CD14-positive monocyte (primary cell): ENCODE measurements around the gene TBC1D25. TPM values are rescaled to one million over a fixed set of nuclear protein-coding genes. Genes with fewer than 3 reads are reported as not detected.

Experiments used
- DNase-seq, 3 donors: peaks; one replicate each; pipeline ENCODE4 v3.0.0-alpha.2; 2011 to 2022
- H2AFZ ChIP-seq: 2 replicates; pipeline ENCODE4 v1.6.0; 2012; ENCODE audit warnings: mild to moderate bottlenecking, low read depth, low read length, inconsistent platforms; ENCODE audit not compliant: insufficient read depth, poor library complexity, severe bottlenecking
- H3K27ac ChIP-seq, 2 donors: 1 replicate in 1 of 2; 2 replicates in 1 of 2; pipeline ENCODE4 v1.5.1; 2012 to 2013; ENCODE audit warnings: low read length in 2 of 2, control low read depth in 1 of 2, inconsistent platforms in 1 of 2, low read depth in 1 of 2, mild to moderate bottlenecking in 1 of 2
- H3K27me3 ChIP-seq, 2 donors: one replicate each; pipeline versions ENCODE4 v1.6.0 to v1.6.1; 2011 to 2013; ENCODE audit warnings: low read length in 2 of 2; ENCODE audit not compliant: control insufficient read depth in 2 of 2, insufficient read depth in 2 of 2
- H3K36me3 ChIP-seq, 2 donors: replicated peaks in 1 of 2; 1 replicate in 1 of 2; 2 replicates in 1 of 2; pipeline versions ENCODE4 v1.5.1 to v1.6.1; 2012 to 2013; ENCODE audit warnings: low read length in 2 of 2, control low read depth in 1 of 2, inconsistent platforms in 1 of 2, mild to moderate bottlenecking in 1 of 2; ENCODE audit not compliant: insufficient read depth in 2 of 2, control insufficient read depth in 1 of 2
- H3K4me1 ChIP-seq, 2 donors: 1 replicate in 1 of 2; 2 replicates in 1 of 2; pipeline versions ENCODE4 v1.5.1 to v1.6.1; 2012 to 2013; ENCODE audit warnings: low read length in 2 of 2, control low read depth in 1 of 2, inconsistent platforms in 1 of 2, mild to moderate bottlenecking in 1 of 2, moderate library complexity in 1 of 2; ENCODE audit not compliant: insufficient read depth in 2 of 2, control insufficient read depth in 1 of 2
- H3K4me2 ChIP-seq: replicated peaks from 2 replicates; pipeline ENCODE3; 2012; ENCODE audit warnings: low read length, moderate library complexity, mild to moderate bottlenecking; ENCODE audit not compliant: poor library complexity, severe bottlenecking; ENCODE audit errors: extremely low read depth
- H3K4me3 ChIP-seq, 3 experiments: fragments of 200-600 bp in 1 of 3; sonication (generic) in 1 of 3; replicated peaks in 1 of 3; 1 replicate in 2 of 3; 2 replicates in 1 of 3; pipeline ENCODE4 v1.5.1; 2011 to 2013; ENCODE audit warnings: low read length in 3 of 3, mild to moderate bottlenecking in 3 of 3, control low read depth in 2 of 3, low read depth in 2 of 3, inconsistent platforms in 1 of 3, moderate library complexity in 1 of 3
- H3K79me2 ChIP-seq: 2 replicates; pipeline ENCODE4 v1.6.0; 2012; ENCODE audit warnings: mild to moderate bottlenecking, control low read depth, inconsistent platforms, low read length, moderate library complexity; ENCODE audit not compliant: insufficient read depth
- H3K9ac ChIP-seq: 2 replicates; pipeline ENCODE4 v1.6.0; 2017; ENCODE audit warnings: low read length, mild to moderate bottlenecking; ENCODE audit not compliant: insufficient read depth, poor library complexity, severe bottlenecking
- H3K9me3 ChIP-seq, 2 donors: replicated peaks in 1 of 2; 1 replicate in 1 of 2; 2 replicates in 1 of 2; pipeline versions ENCODE4 v1.5.1 to v1.6.1; 2012 to 2013; ENCODE audit warnings: low read length in 2 of 2, control low read depth in 1 of 2; ENCODE audit not compliant: control insufficient read depth in 1 of 2, insufficient read depth in 1 of 2
- H4K20me1 ChIP-seq: 2 replicates; pipeline ENCODE4 v1.6.0; 2012; ENCODE audit warnings: mild to moderate bottlenecking, low read length, control low read depth, moderate library complexity; ENCODE audit not compliant: insufficient read depth
- H3K27ac Mint-ChIP-seq, 7 donors: one replicate each; pipeline ENCODE4 v1.8.0; 2020; ENCODE audit warnings: mild to moderate bottlenecking in 7 of 7, mixed read lengths in 7 of 7, moderate library complexity in 6 of 7, inconsistent platforms in 2 of 7
- H3K27me3 Mint-ChIP-seq, 3 donors: one replicate each; pipeline ENCODE4 v1.8.0; 2021 to 2022; ENCODE audit warnings: low read depth in 3 of 3, mild to moderate bottlenecking in 3 of 3, mixed read lengths in 3 of 3, moderate library complexity in 3 of 3, inconsistent platforms in 1 of 3
- H3K36me3 Mint-ChIP-seq, 2 donors: one replicate each; pipeline ENCODE4 v1.8.0; 2020; ENCODE audit warnings: mixed read lengths in 2 of 2, inconsistent platforms in 1 of 2, mild to moderate bottlenecking in 1 of 2
- H3K4me1 Mint-ChIP-seq: one replicate; pipeline ENCODE4 v1.8.0; 2020; ENCODE audit warnings: mild to moderate bottlenecking, mixed read lengths
- H3K4me3 Mint-ChIP-seq, 2 donors: one replicate each; pipeline ENCODE4 v1.8.0; 2020; ENCODE audit warnings: mild to moderate bottlenecking in 2 of 2, mixed read lengths in 2 of 2, moderate library complexity in 1 of 2
- H3K9me3 Mint-ChIP-seq, 7 donors: one replicate each; pipeline ENCODE4 v1.8.0; 2020 to 2022; ENCODE audit warnings: mixed read lengths in 7 of 7, mild to moderate bottlenecking in 6 of 7, moderate library complexity in 6 of 7, inconsistent platforms in 2 of 7
- CTCF ChIP-seq: fragments of 200-600 bp; IDR thresholded peaks from one replicate; pipeline ENCODE4 v1.8.0; 2022; ENCODE audit warnings: antibody characterized with exemption, mild to moderate bottlenecking
- WGBS: methylation state at CpG from one replicate; pipeline ENCODE4 v1.1.5; 2013; ENCODE audit warnings: missing lambda C conversion rate; ENCODE audit not compliant: insufficient coverage; 5-methylcytosine and 5-hydroxymethylcytosine counted together
- intact Hi-C, 2 donors: fragments of 100-400 bp; cut with micrococcal nuclease; formaldehyde crosslinking; loops; one replicate each; pipeline versions ENCODE4 v1.15.0 to v1.15.1; 2023
- polyA plus RNA-seq, 3 donors: library from polyadenylated mRNA; depleted of rRNA in 1 of 3; unstranded in 2 of 3; stranded (reverse) in 1 of 3; fragments of 300-500 nt in 2 of 3; fragments of >200 nt in 1 of 3; fragmentation: Illumina TruSeq in 2 of 3; gene quantifications; 1 replicate in 2 of 3; 2 replicates in 1 of 3; pipeline ENCODE4 v1.2.3, GENCODE V29; 2012 to 2021

Gene TBC1D25
- polyA plus RNA-seq, 3 donors, result 5.7 to 16.9 (median 6.6) TPM

- Histone ChIP-seq H3K27me3 (no peaks in the 10 kb centered on the region), H3K36me3 (peaks cover 39 to 53% of the 10 kb centered on the region in 2 donors)
Observed at GRCh38 chrX:48599341-48599740, 59.8 kb downstream of the TBC1D25 start.

GRCh38 chrX:48600226-48600625, 60.7 kb downstream of the TBC1D25 start:
- H3K4me3 ChIP-seq, result no peak overlapping the region
- Mint-ChIP-seq H3K36me3 (peaks cover 46 to 63% of the 10 kb centered on the region in 2 donors), H3K27ac (no peak overlapping the region), H3K27me3 (peaks cover 0 to 3% (median 0%) of the 10 kb centered on the region in 3 donors), H3K4me3 (no peak overlapping the region), H3K4me1 (peaks cover 6% of the 10 kb centered on the region), H3K9me3 (peaks cover 0 to 10% (median 7%) of the 10 kb centered on the region in 7 donors)
- DNase-seq, result no peak
- H4K20me1 ChIP-seq, result no peaks in the 10 kb centered on the region
- no peaks in the 10 kb centered on the region for H3K27me3 ChIP-seq
- H3K4me2 ChIP-seq, result no peak overlapping the region
- no peaks in the 10 kb centered on the region for H3K9me3 ChIP-seq
- WGBS, result over 99% methylated on average over 16 of the region's 19 CpGs
- H3K27ac ChIP-seq, result no peak overlapping the region
- TF ChIP-seq CTCF, result no peak
- H3K79me2 ChIP-seq, result no peaks in the 10 kb centered on the region
- H3K36me3 ChIP-seq, result peaks cover 44 to 62% of the 10 kb centered on the region in 2 donors
- intact Hi-C loops, result no loop called here
- H3K4me1 ChIP-seq, result peaks cover 6 to 7% of the 10 kb centered on the region in 2 donors
- H2AFZ ChIP-seq, result no peak overlapping the region
- H3K9ac ChIP-seq, result no peak overlapping the region

More at GRCh38 chrX:48599341-48599740, 59.8 kb downstream of the TBC1D25 start:
- no peak overlapping the region for H2AFZ ChIP-seq
- H3K27ac ChIP-seq, result no peak overlapping the region
- Mint-ChIP-seq H3K9me3 (peaks cover 0 to 10% (median 7%) of the 10 kb centered on the region in 7 donors), H3K36me3 (peaks cover 38 to 55% of the 10 kb centered on the region in 2 donors), H3K4me1 (peaks cover 6% of the 10 kb centered on the region), H3K27ac (peak overlapping the region in 2 of 7 donors; percentile 19 to 52), H3K4me3 (no peak overlapping the region), H3K27me3 (peaks cover 0 to 3% (median 1%) of the 10 kb centered on the region in 3 donors)
- no peak overlapping the region for H3K4me3 ChIP-seq
- no peaks in the 10 kb centered on the region for H3K79me2 ChIP-seq
- H4K20me1 ChIP-seq, result no peaks in the 10 kb centered on the region
- intact Hi-C loops, result no loop called here
- no peaks in the 10 kb centered on the region for H3K9me3 ChIP-seq
- 93% methylated on average over 8 of the region's 20 CpGs for WGBS
- peaks cover 6 to 7% of the 10 kb centered on the region in 2 donors for H3K4me1 ChIP-seq
- DNase-seq, result no peak
- no peak overlapping the region for H3K4me2 ChIP-seq
- no peak overlapping the region for H3K9ac ChIP-seq
- TF ChIP-seq CTCF, result no peak
